Activated naive CD4-positive, alpha-beta T cell (primary cell): Measurements from ENCODE around the gene WASHC3.
"Not testable (repeated sequence)": the region's sequence is repeated elsewhere in the genome, so short reads cannot be mapped to it uniquely, and the experiment has no call there.

Experiments used
- DNase-seq, 4 experiments: peaks; one replicate each; lab custom pipeline; 2025; lab: John Stamatoyannopoulos, UW

WASHC3 gene, protein sequence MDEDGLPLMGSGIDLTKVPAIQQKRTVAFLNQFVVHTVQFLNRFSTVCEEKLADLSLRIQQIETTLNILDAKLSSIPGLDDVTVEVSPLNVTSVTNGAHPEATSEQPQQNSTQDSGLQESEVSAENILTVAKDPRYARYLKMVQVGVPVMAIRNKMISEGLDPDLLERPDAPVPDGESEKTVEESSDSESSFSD

DNA sequence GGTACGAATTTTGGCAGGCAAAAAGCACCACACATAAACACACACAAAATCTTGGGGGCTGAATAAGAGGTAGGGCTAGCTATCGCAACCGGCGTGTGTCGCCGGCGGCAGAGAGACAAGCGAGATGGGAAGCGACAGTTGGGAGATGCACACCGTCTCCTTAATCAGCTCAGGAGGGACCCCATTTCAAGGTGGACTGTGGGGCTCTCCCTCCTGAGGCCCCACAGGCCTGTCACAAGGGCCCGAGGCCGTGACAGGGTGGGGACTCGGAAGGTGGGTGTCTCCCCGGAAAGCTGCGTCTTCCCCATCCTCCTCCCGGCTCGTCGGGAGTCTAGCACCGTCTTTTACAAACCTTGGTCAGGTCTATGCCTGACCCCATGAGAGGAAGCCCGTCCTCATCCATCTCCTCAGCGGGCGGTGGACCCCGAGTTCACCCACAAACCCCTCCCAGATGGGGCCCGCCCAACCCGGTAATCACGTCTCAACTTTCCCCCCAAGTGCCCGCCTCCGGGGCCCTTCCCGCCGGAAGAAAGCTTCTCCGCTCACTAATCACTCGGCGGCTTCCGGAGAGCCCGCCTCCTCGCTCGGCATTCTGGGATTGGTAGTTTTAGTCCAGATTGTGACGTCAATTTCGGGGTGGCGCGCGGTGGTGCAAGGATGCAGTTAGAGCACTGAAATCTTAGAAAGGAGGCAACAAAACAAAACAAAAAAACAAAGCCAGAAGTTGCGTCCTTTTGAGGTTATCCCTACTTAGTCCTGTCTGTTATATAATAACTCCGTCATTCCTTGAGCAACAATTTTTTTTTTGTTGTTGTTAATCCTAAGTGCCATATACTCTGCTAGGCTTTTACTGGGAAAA is at the start of gene WASHC3:
Gene WASHC3 (minus strand): TSS at position 432 of the 859 bp plus-strand sequence. CDS start 29 bp downstream, at position 403.
- DNase-seq = peak; percentile 72 to 93 (median 84)

DNA sequence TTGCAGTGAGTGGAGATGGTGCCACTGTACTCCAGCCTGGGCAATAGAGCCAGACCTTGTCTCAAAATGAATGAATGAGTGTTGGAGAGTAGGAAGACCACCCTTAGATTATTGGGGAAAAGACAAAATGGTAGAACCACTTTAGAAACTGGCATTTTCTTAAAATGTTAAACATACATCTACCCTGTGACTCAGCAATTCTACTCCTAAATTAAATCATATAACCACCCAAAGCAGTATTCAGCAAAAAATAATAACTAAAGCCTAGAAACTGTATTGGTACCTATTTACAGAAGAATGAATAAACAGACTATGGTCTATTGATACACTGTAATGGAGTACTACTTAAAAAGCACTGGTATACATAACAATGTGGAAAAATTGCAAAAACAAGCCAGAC is 49.0 kb upstream of the WASHC3 start:
- DNase-seq = no peak

DNA sequence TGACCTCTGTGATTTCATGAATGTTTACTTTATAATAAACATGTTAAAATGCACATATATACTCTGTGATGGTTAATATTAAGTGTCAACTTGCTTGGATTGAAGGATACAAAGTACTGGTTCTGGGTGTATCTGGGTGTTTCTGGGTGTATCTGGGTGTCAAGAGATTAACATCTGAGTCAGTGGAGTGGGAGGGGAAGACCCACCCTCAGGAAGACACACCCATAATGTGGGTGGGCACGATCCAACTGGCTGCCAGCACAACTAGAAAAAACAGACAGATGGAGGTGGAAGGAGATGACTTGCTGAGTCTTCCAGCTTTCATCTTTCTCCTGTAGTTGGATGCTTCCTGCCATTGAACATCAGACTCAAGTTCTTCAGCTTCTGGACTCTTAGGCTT is 46.2 kb upstream of the WASHC3 start:
- no peak for DNase-seq

DNA sequence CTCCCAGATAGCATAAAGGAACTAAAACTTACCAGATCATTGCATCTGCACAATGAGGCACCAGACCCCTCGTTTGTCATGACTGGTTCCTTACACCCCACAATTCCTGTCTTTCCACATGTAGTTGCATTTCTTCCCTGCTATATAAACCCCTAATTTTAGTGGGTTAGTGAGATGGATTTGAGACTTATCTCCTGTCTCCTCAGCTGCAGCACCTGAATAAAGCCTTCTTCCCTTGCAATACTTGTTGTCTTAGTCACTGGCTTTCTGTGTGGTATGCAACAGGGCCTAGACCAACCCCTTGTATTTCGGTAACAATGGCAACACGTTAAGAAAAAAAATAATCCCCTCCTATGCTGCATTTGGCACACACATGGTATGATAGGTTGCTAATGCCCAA is 45.1 kb upstream of the WASHC3 start:
- no peak for DNase-seq

DNA sequence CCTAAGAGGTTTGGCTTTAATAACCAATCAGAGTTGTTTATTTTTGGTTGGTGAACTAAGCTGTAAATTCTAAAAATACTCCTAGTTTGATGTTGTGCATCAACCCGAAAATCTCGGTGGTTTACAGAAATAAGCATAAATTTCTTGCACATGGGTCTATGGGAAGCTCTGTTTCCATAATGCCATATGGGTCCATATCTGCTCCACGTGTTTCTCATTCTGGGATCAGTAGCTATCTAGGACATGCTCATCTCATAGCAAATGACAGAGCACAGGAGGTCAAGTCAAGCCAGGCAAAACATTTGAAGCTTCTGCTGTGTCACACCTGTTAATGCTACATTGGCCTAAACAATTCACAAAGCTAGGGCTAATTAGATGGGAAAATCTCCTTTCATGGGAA is 35.1 kb upstream of the WASHC3 start:
- no peak for DNase-seq

DNA sequence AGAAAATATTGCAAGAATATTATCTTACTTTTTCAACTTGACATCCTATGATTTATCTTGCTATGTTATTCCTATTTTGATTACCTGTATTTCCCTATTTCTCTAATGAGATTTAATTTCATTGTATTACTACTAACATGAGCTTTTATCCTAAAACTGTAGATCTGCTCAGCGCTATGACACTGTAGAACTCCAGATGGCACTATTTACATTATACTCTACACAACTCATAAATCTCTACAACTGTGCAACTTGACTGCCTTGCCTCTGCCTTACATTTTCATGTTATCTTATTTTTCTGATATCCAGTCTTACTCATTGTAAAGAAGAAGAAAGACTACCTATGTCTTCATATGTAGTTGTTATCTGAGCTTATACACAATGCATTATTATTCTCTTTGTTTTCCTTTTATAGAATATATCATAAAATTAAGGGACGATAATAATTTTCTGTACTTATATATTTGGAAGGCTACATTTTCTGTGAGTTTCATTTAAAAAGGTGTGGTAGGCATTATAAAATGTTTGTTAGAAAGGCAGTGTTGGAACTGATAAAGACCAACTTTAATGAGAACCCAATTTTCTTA is 34.0 kb upstream of the WASHC3 start:
- no peak for DNase-seq

DNA sequence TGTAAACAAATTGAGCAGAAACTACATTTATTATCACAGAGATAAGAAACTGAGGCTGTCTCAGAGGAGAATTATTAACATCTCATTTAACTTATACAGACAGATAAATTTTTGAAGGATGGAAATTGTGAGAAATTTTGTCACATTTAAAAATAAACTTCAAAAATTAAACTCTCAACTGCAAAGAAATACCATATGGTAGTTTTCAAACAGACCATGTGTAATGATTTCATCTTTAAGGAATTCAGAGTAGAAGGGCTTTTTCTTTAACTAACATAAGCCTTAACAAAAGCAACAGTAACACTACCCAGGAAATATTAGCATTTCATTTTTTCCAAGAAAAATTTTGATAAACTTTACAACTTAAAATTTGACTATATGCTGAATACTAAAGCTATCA is 31.5 kb upstream of the WASHC3 start:
- no peak for DNase-seq

DNA sequence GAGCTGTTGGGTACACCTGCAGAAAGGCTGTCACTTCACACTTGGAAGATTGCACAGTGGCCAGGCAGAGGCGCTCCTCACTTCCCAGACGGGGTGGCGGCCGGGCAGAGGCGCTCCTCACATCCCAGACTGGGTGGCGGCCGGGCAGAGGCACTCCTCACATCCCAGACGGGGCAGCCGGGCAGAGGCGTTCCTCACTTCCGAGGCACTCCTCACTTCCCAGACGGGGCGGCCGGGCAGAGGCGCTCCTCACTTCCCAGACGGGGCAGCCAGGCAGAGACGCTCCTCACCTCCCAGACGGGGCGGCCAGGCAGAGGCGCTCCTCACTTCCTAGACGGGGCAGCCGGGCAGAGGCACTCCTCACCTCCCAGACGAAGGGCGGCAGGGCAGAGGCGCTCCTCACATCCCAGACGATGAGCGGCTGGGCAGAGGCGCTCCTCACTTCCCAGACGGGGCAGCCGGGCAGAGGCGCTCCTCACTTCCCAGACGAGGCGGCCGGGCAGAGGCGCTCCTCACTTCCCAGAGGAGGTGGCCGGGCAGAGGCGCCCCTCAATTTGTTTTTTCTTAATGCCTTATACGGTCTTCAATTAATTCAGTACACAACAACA is 27.5 kb upstream of the WASHC3 start:
- not testable (repeated sequence) for DNase-seq

DNA sequence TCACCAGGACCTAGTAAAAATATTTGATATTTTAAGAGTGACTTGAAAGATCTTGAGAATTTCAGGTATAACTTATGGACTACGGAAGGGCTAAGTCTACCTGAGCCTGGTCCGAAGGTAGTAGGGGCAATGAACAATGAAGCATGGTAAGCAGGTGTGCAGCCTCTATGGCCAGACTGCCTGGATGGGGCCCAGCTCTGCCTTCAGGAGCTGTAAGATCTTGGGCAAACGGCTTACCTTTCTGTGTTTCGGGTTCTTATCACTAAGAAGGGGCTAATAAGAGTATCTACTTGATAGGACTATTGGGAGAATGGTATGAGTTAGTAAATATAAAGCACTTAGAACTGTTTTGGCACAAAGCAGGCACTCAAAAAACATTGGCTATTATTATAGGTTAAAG is 19.1 kb upstream of the WASHC3 start:
- DNase-seq = no peak

DNA sequence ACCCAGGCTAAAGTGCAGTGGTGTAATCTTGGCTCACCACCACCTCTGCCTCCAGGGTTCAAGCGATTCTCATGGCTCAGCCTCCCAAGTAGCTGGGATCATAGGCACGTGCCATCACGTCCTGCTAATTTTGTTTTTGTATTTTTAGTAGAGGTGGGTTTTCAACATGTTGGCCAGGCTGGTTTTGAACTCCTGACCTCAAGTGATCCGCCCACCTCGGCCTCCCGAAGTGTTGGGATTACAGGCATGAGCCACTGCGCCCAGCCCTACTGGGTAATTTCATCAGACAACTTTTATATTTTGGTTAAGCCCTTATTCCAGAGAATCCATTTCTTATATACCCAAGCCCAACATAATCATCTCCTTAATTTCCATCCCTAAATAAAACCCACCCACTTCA is 10.3 kb upstream of the WASHC3 start:
- DNase-seq = not testable (repeated sequence)

DNA sequence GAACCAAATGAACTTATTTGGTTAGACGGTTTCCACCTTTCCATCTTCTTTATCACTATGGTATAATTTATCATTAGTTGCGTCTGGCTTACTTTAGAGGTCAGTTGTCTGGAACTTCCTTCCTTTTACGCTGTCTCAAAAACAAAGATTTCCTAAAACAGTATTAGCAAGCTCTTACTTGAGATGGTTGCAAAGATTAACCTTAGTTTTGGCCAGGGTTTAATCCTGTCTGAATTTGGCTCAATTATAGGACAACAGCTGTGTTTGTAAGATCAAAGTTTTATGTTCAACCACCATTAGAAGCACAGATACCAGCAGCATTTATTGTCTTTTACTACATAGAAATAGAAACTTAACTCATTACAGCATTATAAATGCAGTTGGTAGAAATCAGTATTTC is 7.9 kb upstream of the WASHC3 start:
- DNase-seq = no peak

DNA sequence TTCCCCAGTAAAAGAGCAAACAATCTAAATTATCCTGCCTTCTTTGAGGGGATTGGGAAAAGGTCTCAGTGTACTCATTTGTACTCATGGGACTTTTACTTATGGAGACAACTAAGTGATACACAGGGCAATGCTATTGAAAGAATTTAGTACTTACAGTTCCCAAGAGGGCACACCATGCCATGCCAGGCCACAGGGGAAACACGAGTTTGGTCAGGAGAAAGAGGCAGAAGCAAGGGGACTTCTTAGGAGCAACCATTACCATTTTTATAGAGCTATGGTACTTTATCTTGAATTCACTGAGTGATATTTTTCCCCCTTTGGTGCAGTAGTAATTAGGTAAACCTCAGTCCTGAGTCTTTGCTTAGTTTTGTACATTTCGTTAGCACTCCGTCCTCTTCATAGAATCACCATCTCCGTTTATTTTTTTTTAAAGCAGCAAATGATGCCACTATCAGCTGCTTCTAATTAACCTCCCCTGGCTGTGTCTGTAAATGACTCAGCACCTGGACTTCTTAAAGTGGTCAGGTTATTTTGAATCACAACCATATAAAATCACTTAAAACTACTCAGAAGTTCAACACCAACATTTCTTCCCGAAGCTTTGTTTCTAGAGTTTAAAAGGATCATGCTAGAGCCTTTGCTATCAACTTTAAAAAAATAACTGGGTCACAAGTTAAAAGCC is 5.9 kb upstream of the WASHC3 start:
- no peak for DNase-seq

DNA sequence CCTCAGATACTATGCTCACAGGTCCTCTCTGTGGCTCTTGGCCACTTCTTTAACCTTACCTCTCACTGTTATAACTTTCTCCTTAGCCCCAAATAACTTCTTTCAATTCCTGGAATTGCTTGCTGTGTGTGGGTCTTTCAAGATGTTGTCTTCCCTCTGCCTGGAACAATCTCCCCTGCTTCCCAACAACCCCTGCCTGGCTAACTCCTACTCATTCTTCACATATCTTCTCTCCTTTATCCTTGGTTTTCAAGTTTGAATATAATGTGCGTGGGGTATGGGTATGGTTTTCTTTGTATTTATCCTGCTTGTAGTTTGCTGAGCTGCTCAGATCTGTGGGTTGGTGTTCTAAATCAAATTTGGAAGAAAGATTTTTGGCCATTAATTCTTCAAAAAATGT is 2.7 kb upstream of the WASHC3 start:
- no peak for DNase-seq

DNA sequence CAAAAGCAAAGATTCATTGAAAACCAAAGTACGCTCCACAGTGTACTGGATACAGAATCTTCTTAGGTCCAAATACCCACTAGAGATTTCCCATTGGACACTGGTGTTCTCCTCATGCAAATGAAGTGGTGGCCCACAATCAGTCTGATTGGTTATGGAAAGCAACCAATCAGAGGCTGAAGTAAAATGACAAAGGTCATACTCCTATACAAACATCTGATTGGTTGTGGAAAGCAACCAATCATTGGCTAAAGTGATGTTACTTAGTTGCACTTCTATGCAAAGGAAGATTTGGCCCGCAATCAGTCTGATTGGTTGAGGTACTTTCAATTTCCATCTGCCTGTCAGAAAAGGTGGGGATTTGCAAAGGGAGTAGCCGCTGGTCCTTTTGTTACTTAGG is 1.3 kb upstream of the WASHC3 start:
- DNase-seq = no peak

DNA sequence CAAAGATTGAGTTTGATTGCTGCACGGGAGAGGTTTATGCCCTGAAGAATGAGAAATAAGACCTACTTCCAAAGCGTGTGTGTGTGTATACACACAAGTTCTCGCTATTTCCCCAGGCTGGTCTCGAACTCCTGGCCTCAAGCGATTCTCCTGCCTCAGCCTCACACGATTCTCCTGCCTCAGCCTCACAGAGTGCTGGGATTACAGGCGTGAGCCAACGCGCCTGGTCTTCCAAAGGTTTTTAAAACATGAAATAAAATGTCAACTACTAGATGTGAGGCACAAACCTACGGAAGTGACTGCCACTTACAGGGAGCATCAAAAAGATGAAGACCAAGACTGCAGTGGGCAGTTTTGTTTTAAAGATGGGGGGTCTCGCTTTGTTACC is 622 bp upstream of the WASHC3 start:
- DNase-seq = no peak

DNA sequence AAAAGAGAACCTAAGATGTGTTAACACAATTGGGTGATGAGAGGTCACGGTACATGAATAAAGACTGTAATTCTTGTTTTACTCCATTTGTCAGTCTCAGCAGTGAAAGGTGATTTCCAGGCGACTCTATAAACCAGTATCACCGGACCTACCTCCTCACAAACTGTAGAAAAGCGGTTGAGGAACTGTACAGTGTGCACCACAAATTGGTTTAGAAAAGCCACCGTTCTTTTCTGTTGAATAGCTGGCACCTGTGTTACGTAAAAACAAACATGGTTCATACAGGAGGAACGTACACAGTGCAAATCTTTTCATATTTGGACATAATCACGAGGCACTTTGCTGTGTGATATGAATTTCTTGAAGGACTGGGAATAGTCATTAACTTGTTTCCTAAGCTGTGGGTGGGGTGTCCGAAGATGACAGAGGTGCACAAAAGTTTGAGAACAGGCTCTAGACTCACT is 663 bp downstream of the WASHC3 start:
- DNase-seq = no peak

DNA sequence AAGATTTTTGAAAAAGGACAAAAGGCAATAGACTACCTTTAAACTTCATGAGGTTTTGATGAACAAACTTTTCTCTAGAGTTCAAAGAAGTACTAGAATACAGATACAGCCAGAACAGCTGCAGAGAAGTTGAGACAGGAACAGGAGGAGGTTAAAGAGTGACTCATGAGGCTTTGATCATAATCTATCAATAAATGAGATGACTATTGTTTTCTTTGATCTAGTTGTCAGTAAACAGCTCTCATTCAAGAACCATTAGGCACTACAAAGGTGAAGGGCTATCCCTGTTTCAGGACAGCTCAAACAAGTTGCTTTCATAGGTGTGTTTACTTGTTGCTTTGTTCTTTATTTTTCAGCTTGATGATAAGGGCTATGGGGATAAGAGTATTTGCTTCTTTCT is 2.4 kb downstream of the WASHC3 start:
- DNase-seq = no peak

DNA sequence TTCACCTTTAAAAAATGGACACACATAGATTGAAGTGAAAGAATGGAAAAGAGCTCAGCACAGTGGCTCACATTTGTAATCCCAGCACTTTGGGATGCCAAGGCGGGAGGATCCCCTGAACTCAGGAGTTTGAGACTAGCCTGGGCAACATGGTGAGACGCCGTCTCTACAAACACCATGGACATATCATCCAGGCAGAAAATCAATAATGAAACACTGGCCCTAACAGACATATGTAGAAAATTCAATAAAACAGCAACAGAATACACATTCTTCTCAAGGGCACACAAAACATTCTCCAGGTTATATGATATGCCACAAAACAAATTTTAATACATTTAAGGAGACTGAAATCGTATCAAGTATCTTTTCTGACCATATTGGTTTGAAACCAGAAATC is 7.4 kb downstream of the WASHC3 start:
- DNase-seq = no peak

DNA sequence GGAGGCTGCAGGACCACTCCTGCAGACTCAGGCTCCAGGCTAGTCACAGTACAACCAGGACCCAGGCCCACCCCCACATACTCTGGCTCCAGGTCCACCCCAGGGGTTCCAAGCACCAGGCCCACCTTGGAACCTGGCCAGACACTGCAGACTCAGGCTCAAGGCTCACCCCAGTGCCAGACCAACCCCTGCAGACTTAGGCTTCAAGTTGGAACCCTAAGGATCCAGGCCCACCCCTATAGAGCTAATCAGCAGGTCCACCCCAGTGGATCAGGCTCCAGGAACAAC is 8.8 kb downstream of the WASHC3 start:
- no peak for DNase-seq

DNA sequence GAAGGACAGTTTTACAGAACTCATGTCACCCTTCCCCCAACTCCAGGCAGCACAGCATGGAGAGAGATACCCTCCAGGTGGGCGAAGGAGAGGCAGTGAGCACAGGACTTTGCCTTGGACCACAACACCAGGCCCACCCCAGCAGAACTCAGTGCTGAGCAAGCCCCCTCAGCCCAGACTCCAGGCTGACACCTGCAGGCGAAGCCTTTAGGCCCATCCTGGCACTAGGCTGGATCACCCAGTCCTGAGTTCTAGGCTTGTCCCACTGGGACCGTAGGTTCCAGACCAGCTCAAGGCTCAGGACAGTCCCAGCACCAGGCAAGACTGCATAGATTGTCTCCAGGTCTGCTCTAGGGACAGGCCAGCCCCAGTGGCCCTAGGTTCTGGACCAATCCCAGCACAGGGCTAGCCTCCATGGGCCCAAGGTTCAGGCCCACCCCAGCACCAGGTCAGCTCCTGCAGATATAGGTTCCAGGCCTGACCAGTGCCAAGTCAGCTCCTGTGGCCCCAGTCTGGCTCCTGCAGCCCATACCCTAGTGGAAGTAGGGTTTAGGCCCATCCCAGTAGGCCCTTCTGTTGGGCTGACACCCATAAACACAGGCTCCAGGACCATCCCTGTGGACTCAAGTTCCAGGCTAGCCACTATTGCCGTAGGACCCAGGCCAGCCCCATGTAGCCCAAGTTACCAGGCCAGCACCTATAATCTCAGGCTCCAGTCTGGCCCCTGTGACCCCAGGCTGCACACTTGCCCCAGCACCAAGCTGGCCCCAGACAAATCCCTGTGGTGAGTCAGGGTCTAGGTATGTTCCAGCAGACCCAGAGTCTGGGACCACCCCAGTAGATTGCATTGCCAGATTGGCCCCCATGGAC is 9.4 kb downstream of the WASHC3 start:
- DNase-seq = no peak

DNA sequence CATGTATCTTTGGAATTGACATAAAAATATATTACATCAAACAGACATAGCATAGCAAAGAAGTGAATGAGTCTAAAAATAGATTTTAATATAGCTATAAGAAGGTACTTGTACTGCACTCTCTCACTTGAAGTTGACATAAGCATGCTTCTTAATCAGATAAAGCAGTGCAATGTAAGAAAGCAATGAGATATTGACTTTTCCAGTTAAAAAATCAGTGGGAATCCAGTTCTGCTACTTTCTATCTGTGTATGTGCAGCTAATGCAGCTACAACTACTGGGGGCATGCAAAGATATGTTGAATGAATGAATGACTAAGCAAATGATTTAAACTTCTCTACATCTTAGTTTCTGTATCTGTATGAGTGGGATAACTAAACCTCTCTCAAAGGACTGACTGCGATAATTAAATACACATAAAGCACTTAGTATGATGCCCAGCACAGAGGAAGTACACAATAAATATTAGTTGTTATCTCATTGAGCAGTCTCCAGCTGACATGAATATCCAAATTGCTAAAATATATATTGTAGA is 10.3 kb downstream of the WASHC3 start:
- no peak for DNase-seq
